Measurements from ENCODE around the gene MAN1A1.

The MAN1A1 gene

DNA sequence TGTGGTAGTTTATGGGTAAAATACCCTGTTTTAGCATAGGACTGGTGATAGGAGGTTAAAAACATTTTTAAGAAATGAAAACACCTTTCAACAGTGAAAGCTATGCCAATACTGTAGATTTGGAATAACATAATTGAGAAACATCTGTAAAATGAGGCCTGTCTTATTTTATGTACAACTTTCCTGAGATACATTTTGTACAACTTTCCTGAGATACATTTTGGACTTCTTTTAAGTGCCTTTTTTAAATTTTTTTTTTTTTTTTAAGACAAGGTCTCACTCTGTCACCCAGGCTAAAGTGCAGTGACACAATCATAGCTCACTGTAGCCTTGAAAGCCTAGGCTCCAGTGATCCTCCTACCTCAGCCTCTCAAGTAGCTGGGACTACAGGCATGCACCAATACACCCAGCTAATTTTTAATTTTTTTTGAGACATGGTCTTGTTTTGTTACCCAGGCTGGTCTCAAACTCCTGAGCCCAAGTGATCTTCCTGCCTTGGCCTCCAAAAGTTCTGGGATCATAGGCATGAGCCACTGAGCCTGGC lies 84.6 kb downstream of the MAN1A1 start:
- TF ChIP-seq, protein P1, sequence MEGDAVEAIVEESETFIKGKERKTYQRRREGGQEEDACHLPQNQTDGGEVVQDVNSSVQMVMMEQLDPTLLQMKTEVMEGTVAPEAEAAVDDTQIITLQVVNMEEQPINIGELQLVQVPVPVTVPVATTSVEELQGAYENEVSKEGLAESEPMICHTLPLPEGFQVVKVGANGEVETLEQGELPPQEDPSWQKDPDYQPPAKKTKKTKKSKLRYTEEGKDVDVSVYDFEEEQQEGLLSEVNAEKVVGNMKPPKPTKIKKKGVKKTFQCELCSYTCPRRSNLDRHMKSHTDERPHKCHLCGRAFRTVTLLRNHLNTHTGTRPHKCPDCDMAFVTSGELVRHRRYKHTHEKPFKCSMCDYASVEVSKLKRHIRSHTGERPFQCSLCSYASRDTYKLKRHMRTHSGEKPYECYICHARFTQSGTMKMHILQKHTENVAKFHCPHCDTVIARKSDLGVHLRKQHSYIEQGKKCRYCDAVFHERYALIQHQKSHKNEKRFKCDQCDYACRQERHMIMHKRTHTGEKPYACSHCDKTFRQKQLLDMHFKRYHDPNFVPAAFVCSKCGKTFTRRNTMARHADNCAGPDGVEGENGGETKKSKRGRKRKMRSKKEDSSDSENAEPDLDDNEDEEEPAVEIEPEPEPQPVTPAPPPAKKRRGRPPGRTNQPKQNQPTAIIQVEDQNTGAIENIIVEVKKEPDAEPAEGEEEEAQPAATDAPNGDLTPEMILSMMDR (IDR thresholded peaks at IDR 0.05; ENCODE audit: insufficient read depth, low read length), result no peak
- TF ChIP-seq GABPA (IDR thresholded peaks at IDR 0.05; ENCODE audit: low read depth), result no peak
- TF ChIP-seq, protein P2, sequence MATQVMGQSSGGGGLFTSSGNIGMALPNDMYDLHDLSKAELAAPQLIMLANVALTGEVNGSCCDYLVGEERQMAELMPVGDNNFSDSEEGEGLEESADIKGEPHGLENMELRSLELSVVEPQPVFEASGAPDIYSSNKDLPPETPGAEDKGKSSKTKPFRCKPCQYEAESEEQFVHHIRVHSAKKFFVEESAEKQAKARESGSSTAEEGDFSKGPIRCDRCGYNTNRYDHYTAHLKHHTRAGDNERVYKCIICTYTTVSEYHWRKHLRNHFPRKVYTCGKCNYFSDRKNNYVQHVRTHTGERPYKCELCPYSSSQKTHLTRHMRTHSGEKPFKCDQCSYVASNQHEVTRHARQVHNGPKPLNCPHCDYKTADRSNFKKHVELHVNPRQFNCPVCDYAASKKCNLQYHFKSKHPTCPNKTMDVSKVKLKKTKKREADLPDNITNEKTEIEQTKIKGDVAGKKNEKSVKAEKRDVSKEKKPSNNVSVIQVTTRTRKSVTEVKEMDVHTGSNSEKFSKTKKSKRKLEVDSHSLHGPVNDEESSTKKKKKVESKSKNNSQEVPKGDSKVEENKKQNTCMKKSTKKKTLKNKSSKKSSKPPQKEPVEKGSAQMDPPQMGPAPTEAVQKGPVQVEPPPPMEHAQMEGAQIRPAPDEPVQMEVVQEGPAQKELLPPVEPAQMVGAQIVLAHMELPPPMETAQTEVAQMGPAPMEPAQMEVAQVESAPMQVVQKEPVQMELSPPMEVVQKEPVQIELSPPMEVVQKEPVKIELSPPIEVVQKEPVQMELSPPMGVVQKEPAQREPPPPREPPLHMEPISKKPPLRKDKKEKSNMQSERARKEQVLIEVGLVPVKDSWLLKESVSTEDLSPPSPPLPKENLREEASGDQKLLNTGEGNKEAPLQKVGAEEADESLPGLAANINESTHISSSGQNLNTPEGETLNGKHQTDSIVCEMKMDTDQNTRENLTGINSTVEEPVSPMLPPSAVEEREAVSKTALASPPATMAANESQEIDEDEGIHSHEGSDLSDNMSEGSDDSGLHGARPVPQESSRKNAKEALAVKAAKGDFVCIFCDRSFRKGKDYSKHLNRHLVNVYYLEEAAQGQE (IDR thresholded peaks at IDR 0.05; ENCODE audit: insufficient replicate concordance, low read depth), result no peak
- no peak for TF ChIP-seq POLR2AphosphoS5 (IDR thresholded peaks at IDR 0.05; ENCODE audit: low read depth)
- no peak for TF ChIP-seq SPI1 (IDR thresholded peaks at IDR 0.05; ENCODE audit: borderline replicate concordance, low read depth)
- Histone ChIP-seq H3K27me3 (ENCODE audit: insufficient read depth, poor library complexity, severe bottlenecking) (no peaks in the 10 kb centered on the region), H3K27ac (replicated peaks) (no peak overlapping the region), H3K4me3 (replicated peaks; ENCODE audit: insufficient read depth, low read length) (no peak overlapping the region)
- DNase-seq (ENCODE audit: low read depth in 1 of 2, low spot score in 1 of 2), result no peak

DNA sequence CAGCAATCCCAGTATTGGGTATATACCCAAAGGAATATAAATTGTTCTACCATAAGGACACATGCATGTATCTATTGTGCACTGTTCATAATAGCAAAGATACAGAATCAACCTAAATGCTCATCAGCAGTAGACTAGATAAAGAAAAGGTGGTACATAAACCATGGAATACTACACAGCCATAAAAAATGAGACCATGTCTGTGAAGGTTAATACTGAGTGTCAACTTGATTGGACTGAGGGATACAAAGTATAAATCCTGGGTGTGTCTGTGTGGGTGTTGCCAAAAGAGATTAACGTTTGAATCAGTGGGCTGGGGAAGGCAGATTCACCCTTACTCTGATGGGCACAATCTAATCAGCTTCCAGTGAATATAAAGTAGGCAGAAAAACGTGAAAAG lies 86.9 kb downstream of the MAN1A1 start:
- Histone ChIP-seq H3K27me3 (ENCODE audit: insufficient read depth, poor library complexity, severe bottlenecking) (no peaks in the 10 kb centered on the region), H3K4me3 (replicated peaks; ENCODE audit: insufficient read depth, low read length) (no peak overlapping the region), H3K27ac (replicated peaks) (no peak overlapping the region)
- TF ChIP-seq, protein P1 (IDR thresholded peaks at IDR 0.05; ENCODE audit: insufficient read depth, low read length), result no peak
- TF ChIP-seq SPI1 (IDR thresholded peaks at IDR 0.05; ENCODE audit: borderline replicate concordance, low read depth) (no peak), GABPA (IDR thresholded peaks at IDR 0.05; ENCODE audit: low read depth) (no peak), POLR2AphosphoS5 (IDR thresholded peaks at IDR 0.05; ENCODE audit: low read depth) (no peak)
- TF ChIP-seq, protein P2 (IDR thresholded peaks at IDR 0.05; ENCODE audit: insufficient replicate concordance, low read depth), result no peak
- DNase-seq (ENCODE audit: low read depth in 1 of 2, low spot score in 1 of 2), result no peak

DNA sequence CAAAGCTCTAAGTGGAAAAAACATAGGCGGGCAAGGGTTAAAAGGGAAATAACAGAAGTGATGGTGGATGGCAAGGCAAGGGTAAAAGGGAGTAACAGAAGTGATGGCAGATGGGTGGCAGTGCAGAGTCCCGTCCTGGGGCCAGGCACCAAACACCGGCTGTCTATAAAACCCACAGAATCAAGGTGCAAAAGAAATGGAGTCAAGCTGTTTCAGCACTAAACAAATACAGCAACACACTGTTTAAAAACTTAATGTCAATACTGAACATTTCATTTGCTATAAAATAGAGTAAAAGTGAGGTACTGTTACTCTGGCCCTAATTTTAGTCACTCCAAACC lies 87.6 kb downstream of the MAN1A1 start:
- no peaks in the 10 kb centered on the region for H3K27me3 ChIP-seq (ENCODE audit: insufficient read depth, poor library complexity, severe bottlenecking)
- TF ChIP-seq POLR2AphosphoS5 (IDR thresholded peaks at IDR 0.05; ENCODE audit: low read depth) (no peak), GABPA (IDR thresholded peaks at IDR 0.05; ENCODE audit: low read depth) (no peak), SPI1 (IDR thresholded peaks at IDR 0.05; ENCODE audit: borderline replicate concordance, low read depth) (no peak)
- TF ChIP-seq, protein P1 (IDR thresholded peaks at IDR 0.05; ENCODE audit: insufficient read depth, low read length), result no peak
- TF ChIP-seq, protein P2 (IDR thresholded peaks at IDR 0.05; ENCODE audit: insufficient replicate concordance, low read depth), result no peak
- no peak for DNase-seq (ENCODE audit: low read depth in 1 of 2, low spot score in 1 of 2)
- no peak overlapping the region for H3K27ac ChIP-seq (replicated peaks)
- H3K4me3 ChIP-seq (replicated peaks; ENCODE audit: insufficient read depth, low read length), result no peak overlapping the region

Measured in HL-60 (cell line).